Measurements from ENCODE around the gene POGZ. TPM values are rescaled to one million over a fixed set of nuclear protein-coding genes. Genes with fewer than 3 reads are reported as not detected.

Gene POGZ
- polyA plus RNA-seq, 6 donors from 2014 or later = 2.5 to 15.0 (median 8.0) TPM

DNA sequence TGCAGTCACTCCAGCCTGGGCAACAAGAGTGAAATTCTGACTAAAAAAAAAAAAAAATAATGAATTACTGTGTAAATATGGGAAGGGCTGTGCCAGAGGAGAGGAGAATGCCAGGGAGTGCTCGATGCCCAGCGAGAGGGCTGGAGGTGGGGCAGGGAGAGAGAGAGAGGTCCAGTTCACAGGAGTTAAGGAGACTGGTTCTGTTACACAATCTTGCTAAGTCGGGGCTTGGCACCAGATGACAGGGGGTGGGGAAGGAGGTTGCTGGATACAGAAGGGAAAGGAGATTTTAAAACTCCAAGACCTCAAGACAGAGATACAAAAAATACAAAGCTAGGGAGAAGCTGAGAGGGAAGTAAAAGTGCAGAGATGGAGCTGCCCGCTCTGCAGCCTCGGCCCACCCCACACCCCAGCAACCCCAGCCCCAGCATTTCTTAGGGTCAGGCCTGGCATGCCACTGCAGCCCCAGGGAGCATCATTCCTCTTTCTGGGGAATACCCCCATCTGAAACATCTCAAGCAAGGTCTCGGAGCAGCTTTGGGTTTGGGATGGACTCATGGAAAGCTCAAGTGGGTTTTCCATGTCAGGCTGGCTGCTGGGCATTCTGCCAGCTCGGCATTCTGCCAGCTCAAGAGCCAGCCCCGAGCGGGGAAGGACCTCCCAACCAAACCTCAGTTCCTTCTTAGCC, 87.8 kb downstream of the POGZ start:
- Mint-ChIP-seq H3K4me1 (no peaks in the 10 kb centered on the region), H3K4me3 (no peak overlapping the region), H3K27ac (peak overlapping the region in 2 of 6 donors; percentile 59 to 86), H3K36me3 (no peaks in the 10 kb centered on the region), H3K27me3 (no peaks in the 10 kb centered on the region), H3K9me3 (no peaks in the 10 kb centered on the region)
- ATAC-seq (ENCODE audit: low read depth in 2 of 2) = no peak
- no peak for DNase-seq

DNA sequence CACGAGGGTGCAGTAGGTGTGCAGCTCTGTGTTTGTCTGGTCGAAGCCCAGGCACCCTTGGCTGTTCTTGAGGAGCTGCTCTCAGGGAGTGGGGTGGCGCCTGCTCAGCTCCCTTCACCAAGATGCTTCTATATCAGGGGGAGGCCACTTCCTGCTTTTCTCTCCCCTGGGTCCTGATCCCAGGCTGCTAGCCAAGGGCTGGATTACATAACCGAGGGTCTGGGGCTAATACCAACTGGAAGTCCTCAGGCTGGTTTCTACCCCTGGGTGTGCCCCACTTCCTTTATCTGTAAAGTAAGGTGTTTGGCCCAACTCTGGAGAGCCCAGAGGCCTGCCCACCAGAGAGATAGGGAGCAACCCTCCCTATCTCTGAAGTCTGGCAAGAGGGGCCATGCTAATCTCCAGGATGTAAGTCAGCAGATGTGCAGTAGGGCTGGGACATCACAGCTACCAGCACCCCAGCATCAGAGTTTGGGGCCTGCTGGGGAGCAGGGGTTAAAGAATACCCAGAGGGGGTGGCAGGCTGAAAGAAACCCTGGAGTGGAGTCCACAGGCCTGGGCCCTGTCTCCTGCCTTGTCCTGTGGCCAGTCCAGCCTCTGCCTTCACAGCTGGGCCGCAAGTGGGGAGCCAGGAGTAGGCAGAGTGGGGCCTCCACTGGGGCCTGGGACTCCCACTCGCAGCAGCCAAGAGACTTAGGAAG, 88.9 kb downstream of the POGZ start:
- Mint-ChIP-seq H3K4me1 (peaks cover 0 to 3% (median 0%) of the 10 kb centered on the region in 3 donors), H3K9me3 (no peaks in the 10 kb centered on the region), H3K27ac (peak overlapping the region in 1 of 6 donors; percentile 36), H3K36me3 (no peaks in the 10 kb centered on the region), H3K27me3 (no peaks in the 10 kb centered on the region), H3K4me3 (no peak overlapping the region)
- ATAC-seq (ENCODE audit: low read depth in 2 of 2) (no peak), DNase-seq (no peak)

DNA sequence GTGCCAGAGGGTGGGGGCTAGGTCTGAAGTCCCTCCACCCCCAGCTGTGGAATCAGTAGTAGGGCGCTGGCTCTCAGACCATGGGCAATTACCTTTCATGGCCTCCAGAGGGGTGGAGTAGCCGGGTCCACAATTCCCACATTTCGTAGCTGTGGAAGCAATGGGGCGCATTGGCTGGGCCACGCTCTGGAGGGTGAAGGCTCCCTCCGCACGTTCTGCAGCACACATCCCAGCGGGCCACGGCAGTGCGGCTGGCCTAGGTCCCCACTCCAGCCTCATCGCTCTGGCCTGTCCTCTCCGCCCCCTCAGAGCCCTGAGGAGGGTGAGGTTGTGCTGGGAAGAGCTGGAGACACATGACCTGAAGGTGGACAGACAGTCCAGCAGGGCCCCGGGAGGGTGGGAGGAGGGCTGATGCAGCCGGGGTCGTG, 89.7 kb downstream of the POGZ start:
- no peak overlapping the region for H3K4me3 Mint-ChIP-seq

DNA sequence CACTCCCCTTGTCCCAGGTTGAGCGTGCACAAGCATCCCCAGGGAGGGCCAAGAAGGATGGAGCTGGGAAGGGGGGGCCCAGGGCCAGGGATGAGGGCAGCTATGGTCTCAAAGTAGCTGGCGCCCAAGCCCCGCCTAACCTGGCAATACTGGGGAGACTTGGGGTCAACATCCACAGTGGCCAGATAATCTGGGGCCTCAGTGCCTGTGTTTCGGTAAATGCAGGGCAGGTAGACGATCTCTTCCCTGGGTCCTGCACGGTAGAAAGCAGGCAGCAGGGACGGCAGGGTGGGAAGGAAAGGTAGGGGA, 90.0 kb downstream of the POGZ start:
- Mint-ChIP-seq H3K27me3 (peaks cover 0 to 3% (median 0%) of the 10 kb centered on the region in 3 donors), H3K27ac (no peak overlapping the region), H3K4me1 (peaks cover 0 to 5% (median 0%) of the 10 kb centered on the region in 3 donors), H3K9me3 (no peaks in the 10 kb centered on the region), H3K4me3 (no peak overlapping the region), H3K36me3 (no peaks in the 10 kb centered on the region)
- no peak for ATAC-seq (ENCODE audit: low read depth in 2 of 2)
- DNase-seq = no peak

More for the DNA sequence above, 89.7 kb downstream of the POGZ start:
- no peak for ATAC-seq (ENCODE audit: low read depth in 2 of 2)
- no peak for DNase-seq
- H3K4me1 Mint-ChIP-seq = peaks cover 0 to 5% (median 0%) of the 10 kb centered on the region in 3 donors
- H3K36me3 Mint-ChIP-seq = no peaks in the 10 kb centered on the region
- H3K27me3 Mint-ChIP-seq = no peaks in the 10 kb centered on the region
- H3K9me3 Mint-ChIP-seq = no peaks in the 10 kb centered on the region
- H3K27ac Mint-ChIP-seq = no peak overlapping the region

DNA sequence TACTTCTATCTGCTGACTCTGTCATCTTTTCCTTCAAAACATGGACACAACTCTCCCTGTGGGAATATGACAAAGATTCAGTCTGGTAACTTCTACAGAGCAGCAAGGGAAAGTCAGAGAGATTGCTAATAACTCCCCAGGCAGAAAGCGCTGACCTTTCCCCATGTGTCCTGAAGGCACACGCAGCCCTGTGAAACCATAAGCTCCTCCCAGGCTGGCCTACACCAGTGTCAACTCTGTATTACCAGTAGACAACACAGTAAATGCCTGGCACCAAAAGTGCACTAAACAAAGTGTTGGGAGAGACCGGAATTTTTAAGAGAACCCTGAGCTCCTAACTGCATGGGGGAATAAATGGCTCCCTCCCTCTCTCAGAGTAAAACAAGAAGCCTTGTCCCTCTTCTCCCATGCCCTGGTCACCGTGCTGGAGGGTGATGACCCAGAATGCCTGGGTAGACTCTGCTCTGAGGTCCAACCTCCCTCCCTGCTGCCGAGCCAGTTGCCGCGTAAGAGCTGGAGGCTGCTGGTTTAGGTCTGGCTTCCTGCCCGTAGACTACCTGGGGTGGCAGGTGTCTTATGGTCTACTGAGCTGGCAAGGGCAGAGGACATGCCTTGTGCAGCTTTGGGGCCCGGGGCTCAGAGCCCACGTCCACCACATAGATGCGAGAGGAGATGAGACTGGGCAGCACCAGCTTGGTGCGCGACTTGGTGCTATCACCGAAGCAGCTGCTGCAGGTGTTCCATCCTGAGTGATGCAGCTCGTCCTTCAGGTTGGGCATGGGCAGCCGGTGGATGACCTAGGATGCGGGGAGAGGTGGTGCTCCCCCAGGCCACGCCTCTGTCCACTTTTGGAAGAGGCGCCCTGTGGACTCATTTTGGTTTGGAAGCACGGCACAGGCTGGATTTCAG, 90.6 kb downstream of the POGZ start:
- Mint-ChIP-seq H3K36me3 (no peaks in the 10 kb centered on the region), H3K9me3 (peaks cover 0 to under 1% (median 0%) of the 10 kb centered on the region in 7 donors), H3K4me3 (no peak overlapping the region), H3K27me3 (peaks cover 0 to 6% (median 0%) of the 10 kb centered on the region in 3 donors), H3K27ac (no peak overlapping the region), H3K4me1 (peaks cover 0 to 5% (median 0%) of the 10 kb centered on the region in 3 donors)
- DNase-seq = no peak
- no peak for ATAC-seq (ENCODE audit: low read depth in 2 of 2)

DNA sequence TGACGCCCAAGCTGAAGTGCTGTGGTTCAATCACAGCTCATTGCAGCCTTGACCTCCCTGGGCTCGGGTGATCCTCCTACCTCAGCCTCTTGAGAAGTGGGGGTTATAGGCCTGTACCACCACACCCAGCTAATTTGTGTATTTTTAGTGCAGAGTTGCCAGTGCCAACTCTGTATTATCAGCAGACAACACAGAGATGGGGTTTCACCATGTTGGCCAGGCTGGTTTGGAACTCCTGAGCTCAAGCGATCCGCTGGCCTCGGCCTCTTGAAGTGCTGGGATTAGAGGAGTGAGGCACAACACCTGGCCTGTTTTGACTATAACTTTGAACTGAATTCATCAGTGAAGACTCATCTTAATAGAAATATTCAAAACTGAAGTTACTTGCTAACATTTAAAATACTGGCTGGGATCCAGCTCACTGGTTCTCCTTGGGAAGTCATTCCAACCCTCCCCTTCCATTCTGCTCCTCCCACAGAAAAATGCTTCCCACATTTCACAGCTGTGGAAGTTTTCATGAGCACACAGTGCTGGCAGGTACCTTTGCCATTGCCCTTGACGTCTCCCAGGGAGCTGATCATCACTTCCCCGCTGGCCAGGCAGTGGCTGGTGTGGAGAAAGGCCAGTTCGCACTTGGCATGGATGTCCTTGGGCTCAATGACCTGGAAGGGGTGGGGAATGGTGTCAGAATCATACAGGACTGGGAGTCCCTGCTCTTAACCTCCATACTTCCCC, 91.5 kb downstream of the POGZ start:
- ATAC-seq (ENCODE audit: low read depth in 2 of 2) = no peak
- H3K9me3 Mint-ChIP-seq = peaks cover 0 to 9% (median 0%) of the 10 kb centered on the region in 7 donors
- DNase-seq = no peak
- no peak overlapping the region for H3K27ac Mint-ChIP-seq
- H3K36me3 Mint-ChIP-seq = peaks cover 0 to 2% of the 10 kb centered on the region in 2 donors
- H3K4me1 Mint-ChIP-seq = peaks cover 0 to 5% (median 0%) of the 10 kb centered on the region in 3 donors
- no peak overlapping the region for H3K4me3 Mint-ChIP-seq
- H3K27me3 Mint-ChIP-seq = peaks cover 0 to 6% (median 0%) of the 10 kb centered on the region in 3 donors

DNA sequence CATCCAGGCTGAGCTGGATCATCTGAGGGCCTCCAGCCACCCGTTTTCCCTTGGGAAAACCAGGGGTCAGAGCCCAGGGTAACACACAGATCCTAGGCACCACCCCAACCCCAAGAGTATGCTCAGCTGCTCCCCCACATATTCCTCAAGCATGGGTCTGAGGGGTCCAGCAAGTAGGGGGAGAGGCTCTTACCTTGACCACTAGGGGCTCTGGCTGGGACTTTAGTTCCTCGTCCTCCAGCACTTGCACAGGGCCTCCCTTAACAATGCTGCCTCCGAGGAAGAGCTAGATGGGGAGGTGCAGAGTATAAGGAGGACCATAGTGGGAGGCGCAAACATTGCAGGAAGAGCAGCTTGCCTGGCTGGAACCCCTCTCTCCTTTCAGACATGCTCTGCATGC, 94.3 kb downstream of the POGZ start:
- no peak overlapping the region for H3K4me3 Mint-ChIP-seq
- ATAC-seq (ENCODE audit: low read depth in 2 of 2) (no peak), DNase-seq (no peak)
- no peak overlapping the region for H3K27ac Mint-ChIP-seq
- H3K9me3 Mint-ChIP-seq = peaks cover 0 to 14% (median 8%) of the 10 kb centered on the region in 7 donors
- H3K4me1 Mint-ChIP-seq = peaks cover 3 to 5% (median 5%) of the 10 kb centered on the region in 3 donors
- H3K36me3 Mint-ChIP-seq = peaks cover 0 to 15% of the 10 kb centered on the region in 2 donors
- H3K27me3 Mint-ChIP-seq = peaks cover 0 to 6% (median 0%) of the 10 kb centered on the region in 3 donors

DNA sequence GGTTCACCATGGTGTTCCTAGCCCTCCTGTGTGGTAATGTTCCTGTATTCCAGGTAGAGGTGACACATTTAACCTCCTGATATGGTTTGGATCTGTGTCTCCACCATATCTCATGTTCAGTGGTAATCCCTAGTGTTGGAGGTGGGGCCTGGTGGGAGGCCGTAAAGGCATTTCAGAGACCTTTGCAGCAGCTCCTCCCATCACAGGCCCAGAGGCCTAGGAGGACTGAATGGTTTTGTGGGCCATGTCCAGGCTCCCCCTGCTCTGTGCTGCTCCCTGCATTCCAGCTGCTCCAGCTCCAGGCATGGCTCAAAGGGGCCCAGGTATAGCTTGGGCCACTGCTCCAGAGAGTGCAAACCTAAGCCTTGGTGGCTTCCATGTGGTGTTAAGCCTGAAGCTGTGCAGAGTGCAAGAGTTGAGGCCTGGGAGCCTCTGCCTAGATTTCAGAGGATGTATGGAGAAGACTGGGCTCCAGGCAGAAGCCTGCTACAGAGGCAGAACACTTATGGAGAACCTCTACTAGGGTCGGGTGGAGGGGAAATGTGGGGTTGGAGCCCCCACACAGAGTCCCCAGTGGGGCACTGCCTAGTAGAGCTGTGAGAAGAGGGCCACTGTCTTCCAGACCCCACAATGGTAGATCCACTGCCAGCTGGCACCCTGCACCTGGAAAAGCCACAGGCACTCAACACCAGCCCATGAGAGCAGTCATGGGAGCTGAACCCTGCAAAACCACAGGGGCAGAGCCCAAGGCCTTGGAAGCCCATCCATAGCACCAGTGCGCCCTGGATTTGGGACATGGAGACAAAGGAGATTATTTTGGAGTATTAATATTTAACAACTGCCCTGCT, 96.8 kb downstream of the POGZ start:
- no peak for DNase-seq
- Mint-ChIP-seq H3K4me3 (no peak overlapping the region), H3K27me3 (peaks cover 0 to 6% (median 0%) of the 10 kb centered on the region in 3 donors), H3K9me3 (peaks cover 0 to 14% (median 8%) of the 10 kb centered on the region in 7 donors), H3K4me1 (peaks cover 3 to 5% (median 5%) of the 10 kb centered on the region in 3 donors), H3K27ac (no peak overlapping the region), H3K36me3 (peaks cover 0 to 15% of the 10 kb centered on the region in 2 donors)
- ATAC-seq (ENCODE audit: low read depth in 2 of 2) = no peak

DNA sequence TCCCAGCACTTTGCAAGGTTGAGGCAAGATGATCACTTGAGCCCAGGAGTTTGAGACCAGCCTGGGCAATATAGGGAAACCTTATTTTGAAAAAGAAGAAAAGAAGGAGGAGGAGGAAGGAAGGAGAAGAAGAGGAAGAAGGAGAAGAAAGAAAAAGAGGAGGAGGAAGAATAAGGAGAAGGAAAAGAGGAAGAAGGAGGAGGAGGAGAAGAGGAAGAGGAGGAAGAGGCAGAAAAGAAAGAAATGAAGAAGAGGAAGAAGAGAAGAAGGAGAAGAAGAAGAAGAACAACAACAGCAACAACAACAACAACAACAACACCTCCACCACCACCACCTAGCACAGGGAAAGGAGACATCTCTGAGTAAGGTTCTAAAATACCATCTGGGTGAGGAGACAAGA, 97.4 kb downstream of the POGZ start:
- Mint-ChIP-seq H3K4me1 (peaks cover 3 to 5% (median 5%) of the 10 kb centered on the region in 3 donors), H3K9me3 (peaks cover 0 to 14% (median 8%) of the 10 kb centered on the region in 7 donors), H3K4me3 (no peak overlapping the region), H3K27me3 (peaks cover 0 to 6% (median 0%) of the 10 kb centered on the region in 3 donors), H3K36me3 (peaks cover 0 to 15% of the 10 kb centered on the region in 2 donors), H3K27ac (peak overlapping the region in 1 of 6 donors; percentile 27)
- DNase-seq (no peak), ATAC-seq (ENCODE audit: low read depth in 2 of 2) (no peak)

DNA sequence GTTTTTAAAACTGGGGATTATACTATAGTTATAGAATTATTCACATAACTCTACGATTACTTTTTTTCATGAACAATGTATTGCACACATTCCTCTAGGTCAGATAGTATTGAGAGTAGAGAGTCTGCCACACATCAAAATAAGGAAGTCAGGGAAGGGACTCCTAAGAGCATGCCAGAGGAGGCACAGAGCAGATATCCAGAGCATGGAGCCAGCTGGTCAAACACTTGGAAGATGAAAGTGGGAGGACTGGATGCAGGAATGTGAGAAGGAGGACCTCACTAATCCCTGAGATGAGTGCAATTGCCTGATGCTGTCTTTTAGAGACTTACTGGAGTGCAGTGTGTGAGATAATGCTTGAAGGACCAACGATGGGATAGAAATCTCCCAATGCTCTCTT, 102.6 kb downstream of the POGZ start:
- Mint-ChIP-seq H3K4me1 (peaks cover 0 to 1% (median under 1%) of the 10 kb centered on the region in 3 donors), H3K27ac (peak overlapping the region in 1 of 6 donors; percentile 38), H3K9me3 (peaks cover 0 to 6% (median 1%) of the 10 kb centered on the region in 7 donors)

More for the DNA sequence above, 102.6 kb downstream of the POGZ start:
- ATAC-seq (ENCODE audit: low read depth in 2 of 2) = no peak
- no peak overlapping the region for H3K4me3 Mint-ChIP-seq
- peaks cover 0 to 3% of the 10 kb centered on the region in 2 donors for H3K36me3 Mint-ChIP-seq
- no peak for DNase-seq
- no peaks in the 10 kb centered on the region for H3K27me3 Mint-ChIP-seq

Data from naive B cell (primary cell).